ENCODE results near the gene CDK13.

The CDK13 gene

DNA sequence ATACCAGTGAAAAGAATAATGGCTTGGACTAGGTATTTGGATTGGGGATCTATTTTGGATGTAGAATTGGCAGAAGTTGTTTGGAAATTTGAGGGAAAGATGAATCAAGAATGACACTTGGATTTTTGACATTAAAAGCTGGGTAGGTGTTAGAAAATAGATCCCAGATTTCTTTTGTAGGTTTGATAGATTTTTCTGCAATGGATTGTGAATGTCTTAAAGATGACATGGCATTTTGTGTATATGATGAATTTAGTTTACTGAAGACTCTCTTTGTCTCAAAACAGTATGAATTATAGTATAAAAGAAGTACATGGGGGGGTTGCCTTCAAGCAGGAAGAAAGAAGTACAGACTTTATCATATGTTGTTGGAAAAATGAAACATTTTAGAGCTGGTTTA, 108.6 kb downstream of the CDK13 start:
- no peak overlapping the region for H3K4me3 ChIP-seq (replicated peaks; ENCODE audit: low read depth, low read length)
- TF ChIP-seq, protein P1, sequence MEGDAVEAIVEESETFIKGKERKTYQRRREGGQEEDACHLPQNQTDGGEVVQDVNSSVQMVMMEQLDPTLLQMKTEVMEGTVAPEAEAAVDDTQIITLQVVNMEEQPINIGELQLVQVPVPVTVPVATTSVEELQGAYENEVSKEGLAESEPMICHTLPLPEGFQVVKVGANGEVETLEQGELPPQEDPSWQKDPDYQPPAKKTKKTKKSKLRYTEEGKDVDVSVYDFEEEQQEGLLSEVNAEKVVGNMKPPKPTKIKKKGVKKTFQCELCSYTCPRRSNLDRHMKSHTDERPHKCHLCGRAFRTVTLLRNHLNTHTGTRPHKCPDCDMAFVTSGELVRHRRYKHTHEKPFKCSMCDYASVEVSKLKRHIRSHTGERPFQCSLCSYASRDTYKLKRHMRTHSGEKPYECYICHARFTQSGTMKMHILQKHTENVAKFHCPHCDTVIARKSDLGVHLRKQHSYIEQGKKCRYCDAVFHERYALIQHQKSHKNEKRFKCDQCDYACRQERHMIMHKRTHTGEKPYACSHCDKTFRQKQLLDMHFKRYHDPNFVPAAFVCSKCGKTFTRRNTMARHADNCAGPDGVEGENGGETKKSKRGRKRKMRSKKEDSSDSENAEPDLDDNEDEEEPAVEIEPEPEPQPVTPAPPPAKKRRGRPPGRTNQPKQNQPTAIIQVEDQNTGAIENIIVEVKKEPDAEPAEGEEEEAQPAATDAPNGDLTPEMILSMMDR (IDR thresholded peaks at IDR 0.05; ENCODE audit: low read length, missing control alignments): no peak
- DNase-seq (ENCODE audit: low read depth): no peak

DNA sequence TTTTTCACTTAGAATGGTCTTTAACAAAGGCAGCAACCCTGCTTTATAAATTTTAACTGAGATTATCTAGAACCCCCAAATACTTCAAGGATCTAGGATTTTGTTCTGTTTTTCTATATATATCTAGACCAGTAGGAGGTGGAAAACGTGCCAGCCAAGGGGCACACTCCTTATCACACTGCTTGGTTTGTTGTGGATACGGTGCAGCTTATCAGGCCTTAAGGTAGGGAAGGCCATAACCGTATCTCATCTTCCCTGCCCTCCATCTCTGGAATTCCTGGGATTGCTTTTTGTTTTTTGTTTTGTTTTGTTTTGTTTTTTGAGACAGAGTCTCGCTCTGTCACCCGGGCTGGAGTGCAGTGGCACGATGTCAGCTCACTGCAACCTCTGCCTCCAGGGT, 109.0 kb downstream of the CDK13 start:
- DNase-seq (ENCODE audit: low read depth): no peak
- no peak overlapping the region for H3K4me3 ChIP-seq (replicated peaks; ENCODE audit: low read depth, low read length)
- TF ChIP-seq, protein P1 (IDR thresholded peaks at IDR 0.05; ENCODE audit: low read length, missing control alignments): no peak

DNA sequence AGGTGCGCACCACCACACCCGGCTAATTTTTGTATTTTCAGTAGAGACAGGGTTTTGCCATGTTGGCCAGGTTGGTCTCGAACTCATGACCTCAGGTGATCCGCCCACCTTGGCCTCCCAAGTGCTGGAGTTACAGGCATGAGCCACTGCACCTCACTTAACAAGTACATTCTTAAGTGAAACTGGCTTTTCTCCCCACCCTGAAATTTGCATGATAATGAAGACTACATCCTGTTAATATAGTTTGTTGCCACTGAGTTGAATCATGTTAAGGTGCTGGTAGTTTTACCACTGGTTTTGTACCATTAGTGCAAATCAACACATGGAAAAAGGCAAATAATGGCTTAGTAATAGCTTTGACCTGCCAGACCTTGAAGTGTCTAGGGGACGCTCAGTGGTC, 122.2 kb downstream of the CDK13 start:
- DNase-seq (ENCODE audit: low read depth): no peak

DNA sequence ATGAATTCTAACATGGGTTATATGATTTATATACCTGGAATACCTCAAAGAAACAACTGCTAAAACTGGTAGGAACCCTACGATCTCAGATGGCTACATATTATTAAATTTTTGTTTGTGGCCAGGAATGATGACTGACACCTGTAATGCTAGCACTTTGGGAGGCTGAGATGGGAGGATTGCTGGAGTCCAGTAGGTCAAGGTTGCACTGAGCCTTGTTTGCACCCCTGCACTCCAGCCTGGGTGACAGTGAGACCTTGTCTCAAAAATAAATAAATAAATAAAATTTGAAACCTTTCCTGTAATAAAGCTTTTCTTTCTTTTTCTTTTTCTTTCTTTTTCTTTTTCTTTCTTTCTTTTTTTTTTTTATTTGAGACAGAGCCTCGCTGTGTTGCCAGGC, 123.2 kb downstream of the CDK13 start:
- TF ChIP-seq, protein P1 (IDR thresholded peaks at IDR 0.05; ENCODE audit: low read length, missing control alignments): no peak
- DNase-seq (ENCODE audit: low read depth): no peak
- H3K4me3 ChIP-seq (replicated peaks; ENCODE audit: low read depth, low read length): no peak overlapping the region

More for the DNA sequence above, 122.2 kb downstream of the CDK13 start:
- H3K4me3 ChIP-seq (replicated peaks; ENCODE audit: low read depth, low read length): no peak overlapping the region
- TF ChIP-seq, protein P1 (IDR thresholded peaks at IDR 0.05; ENCODE audit: low read length, missing control alignments): no peak

DNA sequence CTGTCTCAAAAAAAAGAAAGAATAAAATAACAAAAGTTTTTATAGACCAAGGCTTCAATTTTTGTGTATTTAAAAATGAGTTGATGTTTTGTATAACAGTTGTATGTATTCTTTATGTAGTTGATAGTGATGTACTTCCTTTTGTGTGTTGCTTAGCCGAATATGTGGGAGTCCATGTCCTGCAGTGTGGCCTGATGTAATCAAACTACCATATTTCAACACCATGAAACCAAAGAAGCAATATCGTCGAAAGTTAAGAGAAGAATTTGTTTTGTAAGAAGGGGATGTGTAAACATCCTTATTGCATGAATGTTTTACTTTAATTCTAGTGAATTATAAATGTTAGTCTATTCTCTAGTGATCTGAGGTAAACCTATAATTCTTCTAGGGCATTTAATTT, 127.8 kb downstream of the CDK13 start:
- DNase-seq (ENCODE audit: low read depth): peak; percentile 77
- H3K4me3 ChIP-seq (replicated peaks; ENCODE audit: low read depth, low read length): no peak overlapping the region
- TF ChIP-seq, protein P1 (IDR thresholded peaks at IDR 0.05; ENCODE audit: low read length, missing control alignments): no peak

DNA sequence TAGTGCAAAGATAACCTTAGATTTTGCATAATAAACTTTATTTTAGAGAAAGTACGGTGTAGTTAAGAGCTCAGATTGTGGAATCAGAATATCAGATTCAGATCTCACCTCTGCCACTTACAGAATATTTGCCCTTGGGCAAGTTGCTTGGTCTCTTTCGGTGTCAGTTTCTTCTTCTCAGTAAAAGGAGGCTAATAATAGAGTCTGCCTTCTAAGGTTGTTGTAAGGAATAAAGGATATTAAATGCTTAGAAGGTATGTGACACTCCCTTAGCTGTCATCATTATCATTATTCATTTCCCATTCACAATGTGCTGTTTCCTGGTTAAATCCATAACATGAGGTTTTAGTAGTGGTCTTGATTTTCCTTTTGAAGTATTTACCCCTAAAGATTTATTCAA, 142.1 kb downstream of the CDK13 start:
- DNase-seq (ENCODE audit: low read depth): no peak
- TF ChIP-seq, protein P1 (IDR thresholded peaks at IDR 0.05; ENCODE audit: low read length, missing control alignments): no peak
- no peak overlapping the region for H3K4me3 ChIP-seq (replicated peaks; ENCODE audit: low read depth, low read length)

DNA sequence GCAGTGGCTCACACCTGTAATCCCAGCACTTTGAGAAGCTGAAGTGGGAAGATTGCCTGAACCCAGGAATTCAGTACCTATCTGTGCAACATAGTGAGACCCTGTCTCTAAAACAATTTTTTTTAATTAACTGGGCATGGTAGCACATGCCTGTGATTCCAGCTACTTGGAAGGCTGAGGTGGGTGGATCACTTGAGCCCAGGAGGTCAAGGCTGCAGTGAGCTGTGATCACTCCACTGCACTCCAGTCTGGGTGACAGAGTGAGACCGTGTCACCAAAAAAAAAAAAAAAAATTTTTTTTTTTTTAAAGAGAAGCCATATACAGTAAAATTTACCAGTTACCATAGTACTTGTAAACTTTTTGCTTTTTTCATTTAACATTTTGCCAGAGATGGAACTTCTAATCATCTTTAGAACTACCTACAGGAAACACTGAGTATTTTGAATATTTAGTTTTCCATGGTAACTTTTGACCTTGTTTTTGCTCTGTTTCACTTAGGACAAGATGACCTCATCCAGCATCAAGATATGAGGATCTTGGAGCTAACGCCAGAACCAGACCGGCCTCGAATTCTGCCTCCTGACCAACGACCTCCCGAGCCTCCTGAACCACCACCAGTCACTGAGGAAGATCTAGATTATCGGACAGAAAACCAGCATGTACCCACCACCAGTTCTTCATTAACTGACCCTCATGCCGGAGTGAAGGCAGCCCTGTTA, 143.7 kb downstream of the CDK13 start:
- H3K4me3 ChIP-seq (replicated peaks; ENCODE audit: low read depth, low read length): no peak overlapping the region
- no peak for DNase-seq (ENCODE audit: low read depth)
- TF ChIP-seq, protein P1 (IDR thresholded peaks at IDR 0.05; ENCODE audit: low read length, missing control alignments): no peak

All from fibroblast of pulmonary artery (primary cell).